ENCODE data around the gene CCDC92.

The CCDC92 gene

DNA sequence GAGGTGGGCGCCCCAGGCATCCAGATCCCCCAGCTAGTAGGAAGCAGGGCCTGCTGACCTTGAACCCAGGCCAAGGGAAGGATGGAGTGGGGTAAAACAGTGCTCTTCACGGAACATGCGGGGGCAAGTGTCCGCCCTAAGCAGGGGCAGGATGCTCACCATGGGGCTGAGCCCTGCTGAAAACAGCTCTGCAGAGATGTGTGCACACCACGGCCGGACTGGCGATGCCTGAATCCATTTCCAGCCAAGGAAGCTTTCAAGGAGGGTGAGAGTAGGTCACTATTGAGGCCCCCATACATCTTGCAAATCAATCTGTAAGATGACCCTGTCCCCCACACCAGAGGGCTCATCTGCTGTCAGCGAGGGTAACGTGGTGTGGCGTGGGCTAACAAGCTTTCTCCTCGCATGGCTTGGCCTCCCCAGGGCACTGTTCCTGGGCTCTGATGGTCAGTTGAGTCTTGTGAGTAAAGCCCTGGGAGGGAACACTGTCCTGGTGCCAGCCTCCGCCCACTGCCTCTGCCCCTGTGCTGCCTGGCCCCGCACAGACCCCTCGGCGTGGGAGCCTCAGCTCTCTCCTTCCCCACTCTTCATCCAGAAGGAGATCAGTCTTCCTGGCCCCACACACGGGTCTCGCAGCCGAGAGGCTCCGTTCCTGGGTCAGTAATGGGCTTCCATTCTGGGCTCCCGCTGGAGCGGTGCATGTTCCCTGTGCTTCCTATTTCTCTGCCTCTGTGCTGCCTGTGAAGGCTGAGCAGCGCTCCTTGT is 69.1 kb downstream of the CCDC92 start:
- no peaks in the 10 kb centered on the region for H3K27me3 ChIP-seq (replicated peaks)
- no peaks in the 10 kb centered on the region for H3K36me3 ChIP-seq (replicated peaks)
- H3K27ac ChIP-seq, result no peak overlapping the region
- TF ChIP-seq CTCF (IDR thresholded peaks at IDR 0.05; ENCODE audit: low read depth, low read length, missing control alignments), result no peak
- in situ Hi-C loops (cut with HindIII; ENCODE audit: low pct_ligation_motif_present, low sequenced_read_pairs), result no loop called here
- H3K4me3 ChIP-seq (ENCODE audit: low read depth, low read length), result no peak overlapping the region
- no peak for DNase-seq

DNA sequence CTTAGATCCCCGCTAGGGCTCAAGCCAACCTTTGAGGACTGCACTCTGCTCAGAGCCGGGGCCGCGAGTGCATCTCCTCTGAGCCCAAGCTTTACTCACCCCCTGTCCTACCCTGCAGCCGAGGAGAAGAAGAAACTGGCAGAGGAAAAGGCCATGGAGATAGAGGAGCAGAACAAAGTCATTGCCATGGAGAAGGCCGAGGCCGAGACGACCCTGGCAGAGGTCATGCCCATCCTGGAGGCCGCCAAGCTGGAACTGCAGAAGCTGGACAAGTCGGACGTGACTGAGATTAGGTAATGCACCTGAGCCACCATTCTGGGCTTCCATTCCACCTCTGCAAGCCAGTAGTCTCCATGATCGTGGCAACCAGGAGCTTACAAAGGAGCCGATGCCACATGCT is 69.8 kb downstream of the CCDC92 start:
- Histone ChIP-seq H3K36me3 (replicated peaks) (no peaks in the 10 kb centered on the region), H3K27me3 (replicated peaks) (no peaks in the 10 kb centered on the region), H3K4me3 (ENCODE audit: low read depth, low read length) (no peak overlapping the region), H3K27ac (no peak overlapping the region)
- DNase-seq, result no peak
- no peak for TF ChIP-seq CTCF (IDR thresholded peaks at IDR 0.05; ENCODE audit: low read depth, low read length, missing control alignments)
- in situ Hi-C loops (cut with HindIII; ENCODE audit: low pct_ligation_motif_present, low sequenced_read_pairs), result no loop called here

- H3K36me3 ChIP-seq (replicated peaks), result no peaks in the 10 kb centered on the region
- H3K27ac ChIP-seq, result no peak overlapping the region
- no peak for TF ChIP-seq CTCF (IDR thresholded peaks at IDR 0.05; ENCODE audit: low read depth, low read length, missing control alignments)
- in situ Hi-C loops (cut with HindIII; ENCODE audit: low pct_ligation_motif_present, low sequenced_read_pairs), result no loop called here
- no peaks in the 10 kb centered on the region for H3K27me3 ChIP-seq (replicated peaks)
- DNase-seq, result no peak
- no peak overlapping the region for H3K4me3 ChIP-seq (ENCODE audit: low read depth, low read length)
These were observed 71.7 kb downstream of the CCDC92 start for GRCh38 chr12:123900871-123901376.

DNA sequence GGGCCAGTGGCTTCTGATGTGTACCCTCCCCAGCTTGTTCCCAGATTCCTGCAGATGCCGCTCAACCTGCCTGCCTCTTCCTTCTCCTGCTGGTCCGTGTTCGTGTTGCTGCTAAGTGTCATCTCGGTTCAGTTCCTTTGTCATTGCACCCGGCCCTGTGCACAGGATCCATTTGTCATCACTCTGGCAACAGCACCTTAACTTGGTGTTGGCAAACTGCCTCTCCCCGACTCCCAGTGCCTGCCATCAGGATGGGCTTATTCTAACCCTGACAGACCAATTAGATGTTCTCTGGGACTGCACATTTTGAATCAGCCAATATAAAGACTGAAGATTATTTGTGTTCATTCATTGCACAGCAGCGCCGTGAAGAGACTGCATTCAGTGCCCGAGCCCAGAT is 73.3 kb downstream of the CCDC92 start:
- TF ChIP-seq CTCF (IDR thresholded peaks at IDR 0.05; ENCODE audit: low read depth, low read length, missing control alignments), result no peak
- in situ Hi-C loops (cut with HindIII; ENCODE audit: low pct_ligation_motif_present, low sequenced_read_pairs), result no loop called here
- H3K36me3 ChIP-seq (replicated peaks), result no peaks in the 10 kb centered on the region
- no peak overlapping the region for H3K27ac ChIP-seq
- H3K4me3 ChIP-seq (ENCODE audit: low read depth, low read length), result no peak overlapping the region
- DNase-seq, result no peak
- H3K27me3 ChIP-seq (replicated peaks), result no peaks in the 10 kb centered on the region

- H3K4me3 ChIP-seq (ENCODE audit: low read depth, low read length), result no peak overlapping the region
- TF ChIP-seq CTCF (IDR thresholded peaks at IDR 0.05; ENCODE audit: low read depth, low read length, missing control alignments), result no peak
- no peaks in the 10 kb centered on the region for H3K36me3 ChIP-seq (replicated peaks)
- DNase-seq, result no peak
- no peak overlapping the region for H3K27ac ChIP-seq
- no peaks in the 10 kb centered on the region for H3K27me3 ChIP-seq (replicated peaks)
- in situ Hi-C loops (cut with HindIII; ENCODE audit: low pct_ligation_motif_present, low sequenced_read_pairs), result no loop called here
These were observed 74.0 kb downstream of the CCDC92 start for GRCh38 chr12:123898673-123899072.

DNA sequence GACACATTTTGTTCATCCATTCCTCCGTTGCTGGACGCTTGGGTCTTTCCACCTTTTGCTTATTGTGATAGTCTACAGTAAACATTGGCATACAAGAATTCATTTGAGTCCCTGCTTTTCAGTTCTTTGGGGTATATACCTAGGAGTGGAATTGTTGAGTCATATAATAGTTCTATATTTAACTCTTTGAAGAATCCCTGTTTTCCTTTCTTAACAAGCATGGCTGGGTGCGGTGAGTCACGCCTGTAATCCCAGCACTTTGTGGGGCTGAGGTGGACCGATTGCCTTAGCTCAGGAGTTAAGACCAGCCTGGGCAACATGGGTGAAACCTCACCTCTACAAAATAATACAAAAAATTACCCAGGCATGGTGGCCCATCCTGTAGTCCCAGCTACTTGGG is 75.4 kb downstream of the CCDC92 start:
- no peak for TF ChIP-seq CTCF (IDR thresholded peaks at IDR 0.05; ENCODE audit: low read depth, low read length, missing control alignments)
- Histone ChIP-seq H3K36me3 (replicated peaks) (no peaks in the 10 kb centered on the region), H3K4me3 (ENCODE audit: low read depth, low read length) (no peak overlapping the region), H3K27ac (no peak overlapping the region), H3K27me3 (replicated peaks) (no peaks in the 10 kb centered on the region)
- in situ Hi-C loops (cut with HindIII; ENCODE audit: low pct_ligation_motif_present, low sequenced_read_pairs), result no loop called here
- peak; percentile 45 for DNase-seq
